ENCODE results near the gene PSG6.
A peak's percentile ranks its signal among the peaks of the same experiment; 100 is the strongest.
"Not testable (repeated sequence)": the region's sequence is repeated elsewhere in the genome, so short reads cannot be mapped to it uniquely, and the experiment has no call there.

Gene PSG6

DNA sequence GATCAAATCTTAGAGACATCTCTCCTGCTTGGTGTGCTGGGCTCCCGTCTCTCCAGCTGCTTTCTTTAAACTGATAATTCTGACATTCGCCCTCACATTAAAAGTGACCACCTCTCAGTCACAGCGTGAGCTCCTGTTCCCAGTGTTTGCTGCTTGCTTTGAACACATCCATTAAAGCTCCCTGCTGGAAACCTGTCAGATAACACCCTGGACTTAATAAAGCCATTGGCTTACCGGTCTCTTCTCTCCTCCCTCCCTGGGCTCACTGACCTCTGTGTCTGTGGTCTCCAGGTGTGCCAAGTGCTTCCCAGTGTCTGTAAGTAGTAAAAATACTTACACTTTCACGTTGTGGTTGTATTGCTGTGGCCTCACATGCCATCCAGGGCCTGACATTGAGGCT, 35.7 kb downstream of the PSG6 start:
- H3K27me3 ChIP-seq (ENCODE audit: control insufficient read depth in 3 of 3, insufficient read depth in 3 of 3, low read depth in 1 of 3, low read length in 3 of 3); H2AFZ ChIP-seq (ENCODE audit: low read length); DNase-seq (ENCODE audit: low spot score); H2BK5ac ChIP-seq (ENCODE audit: low read length); H3K27ac ChIP-seq (replicated peaks; ENCODE audit: low read length); H2BK120ac ChIP-seq (ENCODE audit: low read depth, low read length); H3K9ac ChIP-seq (ENCODE audit: low read depth, low read length, poor library complexity); H4K8ac ChIP-seq (ENCODE audit: low read depth, low read length); H3K23ac ChIP-seq (ENCODE audit: low read depth, low read length, poor library complexity); H3K4me2 ChIP-seq (ENCODE audit: insufficient read depth, low read length, poor library complexity, severe bottlenecking); H3K79me1 ChIP-seq (ENCODE audit: low read depth, low read length); H2BK15ac ChIP-seq (ENCODE audit: low read length); H3K14ac ChIP-seq (ENCODE audit: low read length); H3K18ac ChIP-seq (ENCODE audit: low read length); H2AK5ac ChIP-seq (ENCODE audit: low read depth, low read length); H3K36me3 ChIP-seq (replicated peaks in 1 of 2; ENCODE audit: control insufficient read depth in 2 of 2, insufficient read depth in 2 of 2, low read length in 2 of 2); H3K4me1 ChIP-seq (ENCODE audit: control insufficient read depth in 2 of 2, insufficient read depth in 1 of 2, low read depth in 1 of 2, low read length in 2 of 2); H2BK12ac ChIP-seq (ENCODE audit: low read length); H3K9me3 ChIP-seq (replicated peaks in 1 of 2; ENCODE audit: control insufficient read depth in 2 of 2, insufficient read depth in 1 of 2, low read depth in 1 of 2, low read length in 2 of 2); H3K4ac ChIP-seq (ENCODE audit: low read length); H4K91ac ChIP-seq (ENCODE audit: low read depth, low read length, poor library complexity); H3K4me3 ChIP-seq (ENCODE audit: low read length in 2 of 2): not testable (repeated sequence)
- WGBS, 2 donors (ENCODE audit: extremely low coverage in 2 of 2, insufficient read length in 2 of 2, insufficient replicate concordance in 1 of 2): no CpG with 5 or more reads among the region's 5 CpGs

- H3K27me3 ChIP-seq (ENCODE audit: control insufficient read depth in 3 of 3, insufficient read depth in 3 of 3, low read depth in 1 of 3, low read length in 3 of 3); H3K4me3 ChIP-seq (ENCODE audit: low read length in 2 of 2); H4K91ac ChIP-seq (ENCODE audit: low read depth, low read length, poor library complexity); H2BK15ac ChIP-seq (ENCODE audit: low read length); H2BK120ac ChIP-seq (ENCODE audit: low read depth, low read length); H3K23ac ChIP-seq (ENCODE audit: low read depth, low read length, poor library complexity); H2BK12ac ChIP-seq (ENCODE audit: low read length); H2BK5ac ChIP-seq (ENCODE audit: low read length); H3K27ac ChIP-seq (replicated peaks; ENCODE audit: low read length); H3K4me2 ChIP-seq (ENCODE audit: insufficient read depth, low read length, poor library complexity, severe bottlenecking); H3K18ac ChIP-seq (ENCODE audit: low read length); H3K4ac ChIP-seq (ENCODE audit: low read length); H3K79me1 ChIP-seq (ENCODE audit: low read depth, low read length); H3K9ac ChIP-seq (ENCODE audit: low read depth, low read length, poor library complexity); H2AFZ ChIP-seq (ENCODE audit: low read length); H4K8ac ChIP-seq (ENCODE audit: low read depth, low read length); H3K9me3 ChIP-seq (replicated peaks in 1 of 2; ENCODE audit: control insufficient read depth in 2 of 2, insufficient read depth in 1 of 2, low read depth in 1 of 2, low read length in 2 of 2); H3K14ac ChIP-seq (ENCODE audit: low read length); H3K4me1 ChIP-seq (ENCODE audit: control insufficient read depth in 2 of 2, insufficient read depth in 1 of 2, low read depth in 1 of 2, low read length in 2 of 2); H2AK5ac ChIP-seq (ENCODE audit: low read depth, low read length); DNase-seq (ENCODE audit: low spot score); H3K36me3 ChIP-seq (replicated peaks in 1 of 2; ENCODE audit: control insufficient read depth in 2 of 2, insufficient read depth in 2 of 2, low read length in 2 of 2): not testable (repeated sequence)
- WGBS, 2 donors (ENCODE audit: extremely low coverage in 2 of 2, insufficient read length in 2 of 2, insufficient replicate concordance in 1 of 2): no CpG with 5 or more reads among the region's 8 CpGs
These were observed 36.4 kb downstream of the PSG6 start for GRCh38 chr19:42881279-42881678.

DNA sequence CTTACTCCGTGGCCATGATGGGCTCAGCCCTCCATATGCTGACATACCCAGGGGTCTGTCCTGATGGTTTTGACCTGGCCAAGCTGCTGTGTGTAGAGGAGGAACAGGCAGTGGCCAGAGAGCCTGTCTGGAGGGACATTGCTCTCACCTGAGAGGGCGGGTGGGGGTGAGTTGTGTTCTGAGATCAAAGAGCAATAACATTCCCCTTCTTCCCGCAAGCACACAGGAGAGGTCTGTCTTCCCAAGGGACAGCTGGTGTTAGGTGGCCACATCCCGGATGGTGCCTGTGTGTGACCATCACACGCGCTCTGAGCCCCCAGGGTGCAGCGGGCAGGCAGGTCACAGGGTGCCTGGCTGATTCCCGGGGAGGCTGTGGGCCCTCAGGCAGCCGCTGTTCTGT, 37.1 kb downstream of the PSG6 start:
- not testable (repeated sequence) for H3K27ac ChIP-seq (replicated peaks; ENCODE audit: low read length); H3K4me3 ChIP-seq (ENCODE audit: low read length in 2 of 2); H4K8ac ChIP-seq (ENCODE audit: low read depth, low read length); H2BK120ac ChIP-seq (ENCODE audit: low read depth, low read length); H3K9me3 ChIP-seq (replicated peaks in 1 of 2; ENCODE audit: control insufficient read depth in 2 of 2, insufficient read depth in 1 of 2, low read depth in 1 of 2, low read length in 2 of 2); H3K14ac ChIP-seq (ENCODE audit: low read length); H3K23ac ChIP-seq (ENCODE audit: low read depth, low read length, poor library complexity); H3K79me1 ChIP-seq (ENCODE audit: low read depth, low read length); H3K18ac ChIP-seq (ENCODE audit: low read length); H3K4ac ChIP-seq (ENCODE audit: low read length); H2AK5ac ChIP-seq (ENCODE audit: low read depth, low read length); H2BK5ac ChIP-seq (ENCODE audit: low read length); H3K27me3 ChIP-seq (ENCODE audit: control insufficient read depth in 3 of 3, insufficient read depth in 3 of 3, low read depth in 1 of 3, low read length in 3 of 3); H3K4me2 ChIP-seq (ENCODE audit: insufficient read depth, low read length, poor library complexity, severe bottlenecking); H3K36me3 ChIP-seq (replicated peaks in 1 of 2; ENCODE audit: control insufficient read depth in 2 of 2, insufficient read depth in 2 of 2, low read length in 2 of 2); H2BK15ac ChIP-seq (ENCODE audit: low read length); H2BK12ac ChIP-seq (ENCODE audit: low read length); H3K9ac ChIP-seq (ENCODE audit: low read depth, low read length, poor library complexity); DNase-seq (ENCODE audit: low spot score); H4K91ac ChIP-seq (ENCODE audit: low read depth, low read length, poor library complexity); H2AFZ ChIP-seq (ENCODE audit: low read length); H3K4me1 ChIP-seq (ENCODE audit: control insufficient read depth in 2 of 2, insufficient read depth in 1 of 2, low read depth in 1 of 2, low read length in 2 of 2)
- WGBS, 2 donors (ENCODE audit: extremely low coverage in 2 of 2, insufficient read length in 2 of 2, insufficient replicate concordance in 1 of 2): no CpG with 5 or more reads among the region's 9 CpGs

- H2BK5ac ChIP-seq (ENCODE audit: low read length): no peak within 1 kb of the TSS
- H2BK120ac ChIP-seq (ENCODE audit: low read depth, low read length): no peak within 1 kb of the TSS
- H3K14ac ChIP-seq (ENCODE audit: low read length): no peak within 1 kb of the TSS
These were observed 38.1 kb downstream of the PSG6 start, which contains the start of gene PSG1 for GRCh38 chr19:42879613-42880012. TSS of gene PSG1 (minus strand) at chr19:42879713. CDS start at chr19:42879581, 132 bp downstream.

More at GRCh38 chr19:42879613-42880012, 38.1 kb downstream of the PSG6 start, which contains the start of gene PSG1:
- H3K27me3 ChIP-seq (ENCODE audit: control insufficient read depth in 3 of 3, insufficient read depth in 3 of 3, low read depth in 1 of 3, low read length in 3 of 3): no peaks in the 10 kb centered on the region
- H3K9ac ChIP-seq (ENCODE audit: low read depth, low read length, poor library complexity): no peak within 1 kb of the TSS
- no peak within 1 kb of the TSS for H3K18ac ChIP-seq (ENCODE audit: low read length)
- no peak within 1 kb of the TSS for H4K91ac ChIP-seq (ENCODE audit: low read depth, low read length, poor library complexity)
- no peaks in the 10 kb centered on the region for H3K36me3 ChIP-seq (replicated peaks in 1 of 2; ENCODE audit: control insufficient read depth in 2 of 2, insufficient read depth in 2 of 2, low read length in 2 of 2)
- H2BK12ac ChIP-seq (ENCODE audit: low read length): no peak within 1 kb of the TSS
- DNase-seq (ENCODE audit: low spot score): no peak
- no peak within 1 kb of the TSS for H2AK5ac ChIP-seq (ENCODE audit: low read depth, low read length)
- H3K4me1 ChIP-seq (ENCODE audit: control insufficient read depth in 2 of 2, insufficient read depth in 1 of 2, low read depth in 1 of 2, low read length in 2 of 2): no peaks in the 10 kb centered on the region
- no peak within 1 kb of the TSS for H2AFZ ChIP-seq (ENCODE audit: low read length)
- WGBS, 2 donors (ENCODE audit: extremely low coverage in 2 of 2, insufficient read length in 2 of 2, insufficient replicate concordance in 1 of 2): no CpG with 5 or more reads among the region's 2 CpGs
- no peak within 1 kb of the TSS for H3K4ac ChIP-seq (ENCODE audit: low read length)
- H3K27ac ChIP-seq (replicated peaks; ENCODE audit: low read length): no peak within 1 kb of the TSS
- no peak within 1 kb of the TSS for H2BK15ac ChIP-seq (ENCODE audit: low read length)
- no peak within 1 kb of the TSS for H3K4me2 ChIP-seq (ENCODE audit: insufficient read depth, low read length, poor library complexity, severe bottlenecking)
- H3K4me3 ChIP-seq (ENCODE audit: low read length in 2 of 2): peak within 1 kb of the TSS in 1 of 2 donors; percentile 50
- H3K9me3 ChIP-seq (replicated peaks in 1 of 2; ENCODE audit: control insufficient read depth in 2 of 2, insufficient read depth in 1 of 2, low read depth in 1 of 2, low read length in 2 of 2): no peaks in the 10 kb centered on the region
- H3K23ac ChIP-seq (ENCODE audit: low read depth, low read length, poor library complexity): no peak within 1 kb of the TSS
- H4K8ac ChIP-seq (ENCODE audit: low read depth, low read length): no peak within 1 kb of the TSS
- no peaks in the 10 kb centered on the region for H3K79me1 ChIP-seq (ENCODE audit: low read depth, low read length)
